HG03108 (cell line): ENCODE results near the gene SDR42E1.
"Not testable (repeated sequence)": the region's sequence is repeated elsewhere in the genome, so short reads cannot be mapped to it uniquely, and the experiment has no call there.

Experiments
- ATAC-seq: cut with Tn5 transposase; IDR thresholded peaks from one replicate; pipeline ENCODE4 v1.9.1; 2021; ENCODE audit warnings: moderate library complexity; ENCODE audit not compliant: unreplicated experiment

The SDR42E1 gene

GRCh38 chr16:82037666-82038065 is 26.4 kb upstream of the SDR42E1 start:
- ATAC-seq = no peak

DNA sequence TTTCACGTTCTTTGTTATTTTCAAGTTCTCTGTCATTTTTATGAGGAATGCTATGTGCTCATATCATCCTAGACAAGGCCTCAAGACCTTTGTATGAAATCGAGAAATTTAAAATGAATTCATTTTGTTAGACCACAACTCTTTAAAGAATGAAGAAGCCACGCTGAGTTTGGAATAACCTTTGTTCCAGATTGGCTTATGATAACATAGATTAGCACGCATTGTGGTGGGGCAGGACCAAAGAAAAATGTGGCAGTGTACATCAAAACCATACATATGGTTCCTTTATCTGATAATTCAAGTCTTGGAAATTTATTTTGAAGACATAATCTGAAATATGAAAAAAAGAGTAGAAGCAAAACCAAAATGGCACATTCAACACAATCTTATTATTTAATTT is 26.0 kb upstream of the SDR42E1 start:
- no peak for ATAC-seq

DNA sequence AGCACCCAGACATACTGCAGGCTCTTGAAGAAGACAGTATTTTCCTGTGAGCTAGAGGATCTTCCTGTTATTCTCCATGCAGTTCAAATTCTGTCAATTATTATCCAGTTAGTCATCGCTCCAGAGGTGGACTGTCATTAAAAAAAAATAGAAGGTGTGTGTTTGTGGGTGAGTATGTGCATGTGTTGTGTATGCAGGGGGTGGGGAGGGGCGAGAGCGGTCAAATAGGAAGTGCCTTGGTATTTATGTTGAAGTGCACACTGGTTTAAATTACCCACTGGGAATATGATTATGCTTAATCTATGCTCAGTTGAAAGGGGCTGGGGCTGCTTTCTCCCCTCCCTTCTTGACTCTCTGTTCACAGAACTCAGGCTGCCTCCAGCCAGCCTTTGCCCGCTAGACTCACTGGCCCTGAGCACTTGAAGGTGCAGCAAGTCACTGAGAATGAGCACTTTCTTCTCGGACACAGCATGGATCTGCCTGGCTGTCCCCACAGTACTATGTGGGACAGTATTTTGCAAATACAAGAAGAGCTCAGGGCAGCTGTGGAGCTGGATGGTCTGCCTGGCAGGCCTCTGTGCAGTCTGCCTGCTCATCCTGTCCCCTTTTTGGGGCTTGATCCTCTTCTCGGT is 23.8 kb upstream of the SDR42E1 start, which contains the start of gene HSD17B2:
Gene HSD17B2 (plus strand): TSS at position 273 of the 632 bp plus-strand sequence. CDS start 172 bp downstream, at position 445.
- no peak for ATAC-seq

- no peak for ATAC-seq
Measured at GRCh38 chr16:82033683-82034300, 22.5 kb upstream of the SDR42E1 start.

GRCh38 chr16:82033006-82033405 is 21.7 kb upstream of the SDR42E1 start:
- no peak for ATAC-seq

- no peak for ATAC-seq
Measured at GRCh38 chr16:82031116-82032084, 20.1 kb upstream of the SDR42E1 start.

- no peak for ATAC-seq
Measured at GRCh38 chr16:82027629-82028064, 16.4 kb upstream of the SDR42E1 start.

- no peak for ATAC-seq
Measured at GRCh38 chr16:82024883-82025282, 13.6 kb upstream of the SDR42E1 start.

DNA sequence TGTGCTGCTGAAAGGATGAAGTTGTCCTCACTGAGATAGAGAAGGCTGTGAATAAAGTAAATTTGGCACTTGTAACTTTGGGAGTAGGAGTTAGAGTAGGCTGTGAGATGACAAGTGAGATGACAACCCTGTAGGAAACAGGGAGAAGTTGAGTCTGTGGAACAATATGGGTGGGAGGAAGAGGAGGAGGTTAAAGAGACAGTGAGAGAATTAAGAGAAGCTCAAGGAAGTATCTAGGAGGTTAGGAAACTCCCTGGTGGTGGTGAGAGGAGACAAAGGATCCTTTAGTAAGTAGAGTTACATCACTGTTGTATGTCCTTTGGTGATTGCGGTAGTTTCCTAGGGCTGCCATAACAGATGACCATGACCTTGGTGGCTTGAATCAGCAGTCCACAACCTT is 13.0 kb upstream of the SDR42E1 start:
- ATAC-seq = no peak

DNA sequence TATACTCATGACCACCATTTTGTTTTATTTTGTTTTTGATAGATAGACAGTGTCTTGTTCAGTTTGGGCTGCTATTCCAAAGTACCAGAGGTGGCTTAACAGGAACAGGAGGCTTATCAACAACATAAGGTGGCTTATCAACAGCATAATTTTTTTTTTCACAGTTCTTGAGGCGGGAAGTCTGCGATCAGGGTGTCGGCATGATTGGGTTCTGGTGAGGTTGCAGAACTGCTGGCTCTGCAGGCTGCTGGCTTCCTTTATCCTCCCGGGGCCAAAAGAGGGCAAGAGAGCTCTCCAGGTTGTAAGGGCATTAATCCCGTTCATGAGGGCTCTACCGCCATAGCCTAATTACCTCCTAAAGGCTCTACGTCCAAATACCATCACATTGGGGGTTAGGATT is 11.9 kb upstream of the SDR42E1 start:
- ATAC-seq = no peak

GRCh38 chr16:82020051-82020450 is 8.8 kb upstream of the SDR42E1 start:
- no peak for ATAC-seq

DNA sequence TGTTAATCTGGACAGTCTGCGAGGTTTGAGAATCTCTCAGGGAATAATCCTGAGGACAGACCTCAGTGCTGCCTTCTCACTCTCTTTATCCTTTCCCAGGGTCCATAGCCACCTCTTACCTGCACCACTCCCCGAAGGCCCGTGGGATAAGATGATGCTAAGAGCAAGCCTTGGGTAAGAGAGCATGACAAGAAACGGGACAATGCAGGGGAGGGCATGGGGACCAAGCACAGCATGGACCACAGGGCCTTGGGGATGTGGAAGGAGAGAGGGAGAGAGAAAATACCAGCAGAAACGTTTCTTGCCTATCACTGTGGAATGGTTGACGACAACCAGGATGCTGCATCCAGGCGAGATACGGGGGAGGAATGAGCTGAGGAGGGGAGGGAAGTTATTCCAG is 8.3 kb upstream of the SDR42E1 start:
- ATAC-seq = no peak

- no peak for ATAC-seq
Measured at GRCh38 chr16:82017911-82018568, 6.8 kb upstream of the SDR42E1 start.

GRCh38 chr16:82016964-82017363 is 5.7 kb upstream of the SDR42E1 start:
- no peak for ATAC-seq

DNA sequence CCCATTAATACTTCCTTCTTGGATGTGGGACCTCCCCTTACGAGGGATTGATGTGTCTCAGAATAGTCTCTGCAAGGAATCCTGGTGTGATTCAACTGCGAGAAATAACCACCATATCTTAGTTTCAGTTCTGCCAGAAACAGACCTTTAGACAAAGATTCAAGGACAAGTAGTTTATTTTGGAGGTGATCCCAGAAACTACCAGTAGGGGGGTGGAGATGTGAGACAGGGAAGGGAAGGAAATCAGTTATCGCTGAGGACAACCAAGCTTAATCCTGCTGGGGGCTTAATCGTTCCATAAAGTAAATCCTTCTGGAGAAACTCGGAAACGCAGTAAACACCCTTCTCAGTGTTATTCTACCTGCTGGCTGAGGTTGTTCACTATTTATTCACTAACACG is 5.0 kb upstream of the SDR42E1 start:
- ATAC-seq = no peak

GRCh38 chr16:82013139-82013538 is 1.9 kb upstream of the SDR42E1 start:
- no peak for ATAC-seq

GRCh38 chr16:82010649-82011048 is 621 bp downstream of the SDR42E1 start:
- ATAC-seq = no peak

GRCh38 chr16:82009789-82010188 is 1.5 kb downstream of the SDR42E1 start:
- ATAC-seq = not testable (repeated sequence)

GRCh38 chr16:82008957-82009592 is 2.2 kb downstream of the SDR42E1 start:
- ATAC-seq = no peak

- no peak for ATAC-seq
Measured at GRCh38 chr16:82007189-82007588, 4.1 kb downstream of the SDR42E1 start.

DNA sequence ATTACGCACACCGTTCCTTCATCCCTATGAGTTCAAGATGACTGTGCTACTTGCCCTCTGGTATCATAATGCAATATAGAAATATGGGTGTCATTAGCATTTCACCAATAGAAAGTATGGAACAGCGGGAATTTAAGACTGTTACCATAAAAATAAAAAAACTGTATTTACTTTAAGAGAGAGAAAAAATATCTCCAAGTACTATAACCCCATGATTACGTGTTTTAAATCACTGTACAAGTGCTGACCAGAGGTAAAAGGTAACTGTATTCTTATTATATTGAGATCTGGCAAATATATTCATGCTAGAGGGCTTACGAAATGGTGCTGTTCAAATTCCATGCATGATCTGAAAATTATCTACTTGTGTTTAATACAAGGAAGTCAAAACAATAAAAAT is 5.2 kb downstream of the SDR42E1 start:
- no peak for ATAC-seq
